GM15510 (cell line): ENCODE results near the gene FRMD7.

Source experiments
- POLR2A ChIP-seq: IDR thresholded peaks from 3 replicates; pipeline ENCODE4 v1.6.1; 2011; ENCODE audit warnings: borderline replicate concordance; ENCODE audit not compliant: insufficient read length; ENCODE audit errors: extremely low read depth

FRMD7 gene

DNA sequence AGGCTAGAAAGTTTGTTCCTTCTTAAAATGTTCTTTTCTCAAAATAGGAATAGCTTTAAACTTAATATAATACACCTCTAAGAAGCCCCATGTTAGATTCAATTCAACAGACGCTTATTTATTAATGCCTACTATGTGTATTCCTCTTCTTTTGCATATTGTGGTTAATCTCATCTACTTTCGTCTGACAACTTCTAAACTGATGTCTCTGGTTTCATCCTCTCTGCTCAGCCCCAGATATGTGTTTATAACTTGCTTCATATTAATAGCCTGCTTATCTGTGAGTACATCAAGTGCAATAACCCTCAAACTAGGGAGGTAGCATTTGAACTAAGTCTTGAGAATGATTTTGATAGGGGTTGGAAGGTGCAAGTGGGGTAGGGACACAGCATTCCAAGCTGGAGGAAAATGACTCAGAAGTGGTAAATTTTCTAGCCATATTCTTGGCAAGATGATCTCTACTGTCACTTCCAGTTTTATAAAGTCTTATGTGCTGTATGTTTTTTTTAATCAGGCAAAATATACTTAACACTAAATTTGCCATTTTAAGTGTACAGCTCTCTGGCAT, 67.8 kb downstream of the FRMD7 start:
- no peak for TF ChIP-seq POLR2A

DNA sequence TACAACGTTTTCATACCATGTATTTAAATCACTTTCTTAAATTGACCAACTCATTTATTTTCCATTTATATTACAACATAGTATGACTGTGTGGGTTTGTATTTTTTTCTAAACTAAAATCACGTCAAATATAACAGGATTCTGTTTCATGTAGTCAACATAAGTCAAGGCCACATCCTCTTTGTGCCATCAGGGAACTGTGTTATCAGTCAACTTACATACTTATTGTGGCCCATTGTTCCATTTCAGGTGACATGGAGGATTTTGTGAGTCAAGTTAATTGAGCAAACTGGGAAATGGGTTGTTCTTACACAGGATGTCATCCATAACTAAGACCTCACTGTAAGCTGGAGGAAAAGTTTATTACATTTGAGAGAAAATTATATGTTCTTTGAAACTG, 68.8 kb downstream of the FRMD7 start:
- no peak for TF ChIP-seq POLR2A

GRCh38 chrX:132058050-132058449, 69.8 kb downstream of the FRMD7 start:
- no peak for TF ChIP-seq POLR2A

DNA sequence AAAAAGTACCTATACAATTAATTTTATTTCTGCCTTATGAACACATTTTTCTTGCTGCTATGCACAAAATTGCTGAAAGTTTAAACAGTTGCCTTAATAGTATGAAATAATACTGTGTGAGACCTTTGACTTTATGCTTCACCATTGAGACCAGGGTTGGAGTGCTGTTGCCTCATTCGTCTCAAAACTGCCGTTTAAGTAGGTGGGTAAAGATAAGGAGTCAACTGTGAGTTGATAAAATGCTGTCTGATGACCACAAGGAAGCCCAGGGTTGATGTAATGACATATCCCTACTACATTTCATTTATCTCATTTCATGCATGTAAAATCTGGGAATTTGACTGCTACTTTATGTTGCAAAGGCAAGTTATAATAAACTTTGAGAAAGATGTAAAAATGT, 81.3 kb downstream of the FRMD7 start:
- no peak for TF ChIP-seq POLR2A

DNA sequence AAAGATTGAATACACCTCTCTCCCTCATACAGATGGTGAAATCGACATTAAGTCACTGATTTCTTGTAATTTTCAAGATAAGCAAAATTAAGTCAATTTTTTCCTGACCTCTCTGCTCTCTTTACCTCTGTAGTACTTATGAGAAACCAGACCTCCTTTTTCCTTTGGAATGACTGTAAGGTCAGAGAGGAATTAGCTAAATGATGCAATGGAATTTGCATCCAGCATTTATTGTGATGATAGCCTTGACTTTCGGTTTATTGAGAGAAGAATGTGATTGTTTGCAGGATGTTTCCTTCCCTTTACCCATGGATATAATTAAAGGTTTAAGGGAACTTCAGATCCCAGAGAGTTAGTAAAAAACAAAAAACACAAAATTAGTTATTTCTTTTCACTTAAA, 82.4 kb downstream of the FRMD7 start:
- TF ChIP-seq POLR2A = no peak

DNA sequence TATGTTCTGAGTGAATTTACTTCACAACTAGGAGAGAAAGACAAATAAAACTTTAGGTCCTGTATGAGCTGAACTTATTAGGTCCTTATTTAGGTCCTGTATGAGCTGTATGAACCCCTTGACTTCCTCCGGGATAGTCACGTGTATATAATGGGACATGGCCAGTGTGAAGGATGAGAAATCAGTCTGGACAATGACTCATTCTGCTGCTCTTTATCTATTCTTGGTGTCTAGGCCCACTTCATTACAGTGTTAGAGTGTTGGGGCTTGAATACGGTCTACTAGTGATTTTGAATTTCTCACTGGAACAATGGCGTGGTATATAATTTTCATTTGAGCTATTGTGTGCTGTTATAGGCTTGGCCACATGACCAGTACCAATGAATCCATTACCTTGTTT, 82.9 kb downstream of the FRMD7 start:
- TF ChIP-seq POLR2A = no peak

GRCh38 chrX:132043977-132044376, 83.8 kb downstream of the FRMD7 start:
- TF ChIP-seq POLR2A = no peak

- TF ChIP-seq POLR2A = no peak
These were observed 86.8 kb downstream of the FRMD7 start for GRCh38 chrX:132041015-132041414.

GRCh38 chrX:132040066-132040465, 87.8 kb downstream of the FRMD7 start:
- TF ChIP-seq POLR2A = no peak

GRCh38 chrX:132037479-132037993, 90.3 kb downstream of the FRMD7 start:
- no peak for TF ChIP-seq POLR2A

- no peak for TF ChIP-seq POLR2A
These were observed 93.2 kb downstream of the FRMD7 start for GRCh38 chrX:132034648-132035047.

- no peak for TF ChIP-seq POLR2A
These were observed 94.7 kb downstream of the FRMD7 start for GRCh38 chrX:132033166-132033565.

DNA sequence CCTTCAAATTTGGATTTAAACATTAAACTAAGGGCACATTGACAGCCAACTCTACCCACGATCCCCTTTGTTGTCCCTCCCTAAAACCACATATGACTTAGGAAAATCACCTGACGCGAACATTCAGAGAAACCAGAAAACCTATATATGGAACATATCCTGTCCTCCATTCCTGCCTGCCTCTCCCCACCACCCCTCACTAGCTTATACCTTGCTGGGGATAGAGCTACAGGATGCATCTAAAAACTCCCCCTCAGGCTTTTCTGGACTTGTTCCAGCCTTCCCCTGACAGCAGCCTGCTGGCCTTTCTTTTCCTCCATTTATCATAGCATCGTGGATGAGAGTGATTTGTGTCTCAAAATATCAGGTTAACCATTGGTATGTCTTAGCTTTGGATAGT, 96.0 kb downstream of the FRMD7 start:
- no peak for TF ChIP-seq POLR2A

GRCh38 chrX:132030264-132030663, 97.6 kb downstream of the FRMD7 start:
- TF ChIP-seq POLR2A = no peak
